GM12892 (cell line): ENCODE measurements around the gene SLC16A8.

Experiments
- POLR2A ChIP-seq: IDR thresholded peaks from 2 replicates; pipeline ENCODE4 v1.6.1; 2011; ENCODE audit warnings: low read depth, low read length, control low read depth
- POLR2AphosphoS5 ChIP-seq: IDR thresholded peaks from 2 replicates; pipeline ENCODE4 v1.6.1; 2011; ENCODE audit warnings: low read depth, low read length, control low read depth
- TAF1 ChIP-seq: IDR thresholded peaks from 2 replicates; pipeline ENCODE4 v1.6.1; 2011; ENCODE audit warnings: low read depth, mild to moderate bottlenecking, control low read depth, low read length, borderline replicate concordance

DNA sequence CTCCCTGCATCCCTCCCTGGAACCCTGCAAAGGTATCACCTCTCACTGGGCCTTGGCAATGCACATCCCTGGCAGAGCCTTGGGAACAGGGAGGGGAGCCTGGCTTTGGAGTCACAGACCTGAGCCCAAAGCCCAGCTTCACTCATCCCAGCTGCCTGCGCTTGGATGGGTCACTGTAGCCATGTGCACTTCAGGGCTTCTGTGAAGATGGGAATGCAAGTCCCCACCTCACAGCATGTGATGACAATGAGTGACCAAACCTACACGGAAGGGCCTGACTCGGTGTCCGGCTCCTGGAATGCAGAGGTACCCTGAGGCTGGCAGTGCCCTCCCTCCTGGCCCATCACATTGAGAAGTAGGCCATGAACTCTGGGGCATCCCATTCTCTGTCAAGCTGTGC is 49.3 kb upstream of the SLC16A8 start:
- TF ChIP-seq POLR2AphosphoS5 (no peak), TAF1 (no peak), POLR2A (no peak)
